Retinal pigment epithelial cell (primary cell): ENCODE measurements around the gene TMEM237.
A peak's percentile ranks its signal among the peaks of the same experiment; 100 is the strongest.

Experiments used
- DNase-seq: peaks from one replicate; pipeline ENCODE4 v3.0.0-alpha.2; 2010; ENCODE audit warnings: low read depth
- H3K4me3 ChIP-seq: 2 replicates; pipeline ENCODE4 v1.5.1; 2011; ENCODE audit warnings: mild to moderate bottlenecking, low read length, control low read depth, moderate library complexity
- CTCF ChIP-seq: conservative IDR thresholded peaks from 2 replicates; pipeline ENCODE4 v1.5.1; 2011; ENCODE audit warnings: low read depth, low read length, control low read depth, inconsistent platforms

Gene TMEM237, protein sequence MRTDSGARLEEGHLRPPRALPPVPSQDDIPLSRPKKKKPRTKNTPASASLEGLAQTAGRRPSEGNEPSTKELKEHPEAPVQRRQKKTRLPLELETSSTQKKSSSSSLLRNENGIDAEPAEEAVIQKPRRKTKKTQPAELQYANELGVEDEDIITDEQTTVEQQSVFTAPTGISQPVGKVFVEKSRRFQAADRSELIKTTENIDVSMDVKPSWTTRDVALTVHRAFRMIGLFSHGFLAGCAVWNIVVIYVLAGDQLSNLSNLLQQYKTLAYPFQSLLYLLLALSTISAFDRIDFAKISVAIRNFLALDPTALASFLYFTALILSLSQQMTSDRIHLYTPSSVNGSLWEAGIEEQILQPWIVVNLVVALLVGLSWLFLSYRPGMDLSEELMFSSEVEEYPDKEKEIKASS

GRCh38 chr2:201643216-201643890 lies at the start of gene TMEM237:
TMEM237 (minus strand) TSS chr2:201643503; CDS start chr2:201643400, 103 bp downstream.
- DNase-seq: no peak
- TF ChIP-seq CTCF: no peak

DNA sequence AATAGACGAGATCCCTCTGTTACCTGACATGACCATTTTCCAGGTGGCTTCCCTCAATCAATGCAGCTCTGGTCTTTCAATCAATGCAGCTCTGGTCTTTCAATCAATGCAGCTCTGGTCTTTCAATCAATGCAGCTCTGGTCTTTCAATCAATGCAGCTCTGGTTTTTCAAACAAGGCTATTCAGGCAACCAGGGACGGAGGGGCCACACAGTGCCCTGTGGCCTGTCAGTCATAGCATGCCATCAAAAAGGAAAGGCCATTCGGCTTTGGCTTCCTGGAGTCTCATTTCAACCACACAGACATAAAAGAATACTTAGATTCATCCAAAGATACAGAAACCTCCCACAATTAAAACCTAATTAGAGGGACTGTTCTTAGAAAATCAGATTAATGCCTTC lies 41.9 kb upstream of the TMEM237 start:
- no peak overlapping the region for H3K4me3 ChIP-seq
- no peak for DNase-seq
- TF ChIP-seq CTCF: no peak

More at GRCh38 chr2:201643216-201643890, at the start of gene TMEM237:
- peak within 1 kb of the TSS; percentile 93 for H3K4me3 ChIP-seq

GRCh38 chr2:201680743-201681142 lies 37.4 kb upstream of the TMEM237 start:
- no peak overlapping the region for H3K4me3 ChIP-seq
- DNase-seq: no peak
- TF ChIP-seq CTCF: peak; percentile 50

DNA sequence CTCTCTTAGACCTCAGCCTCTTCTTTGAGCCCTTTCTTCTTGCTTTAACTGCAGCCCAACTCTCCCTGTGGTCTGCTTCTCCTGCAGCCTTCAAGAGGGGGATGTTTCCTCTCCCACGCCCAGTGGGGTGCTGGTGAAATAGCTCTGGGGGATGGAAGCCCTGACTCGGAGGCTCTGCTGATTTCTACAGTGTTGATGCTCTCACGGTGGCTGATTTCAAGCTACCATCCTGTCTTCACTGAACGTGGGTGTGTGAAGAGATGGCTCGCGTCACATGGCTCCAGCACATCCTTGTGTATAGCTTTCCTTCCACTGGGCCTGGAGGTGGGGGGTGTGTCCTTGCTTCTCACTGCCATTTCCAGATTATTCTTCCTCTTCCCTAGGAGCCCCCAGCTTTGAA lies 35.1 kb upstream of the TMEM237 start:
- no peak overlapping the region for H3K4me3 ChIP-seq
- DNase-seq: no peak
- no peak for TF ChIP-seq CTCF

DNA sequence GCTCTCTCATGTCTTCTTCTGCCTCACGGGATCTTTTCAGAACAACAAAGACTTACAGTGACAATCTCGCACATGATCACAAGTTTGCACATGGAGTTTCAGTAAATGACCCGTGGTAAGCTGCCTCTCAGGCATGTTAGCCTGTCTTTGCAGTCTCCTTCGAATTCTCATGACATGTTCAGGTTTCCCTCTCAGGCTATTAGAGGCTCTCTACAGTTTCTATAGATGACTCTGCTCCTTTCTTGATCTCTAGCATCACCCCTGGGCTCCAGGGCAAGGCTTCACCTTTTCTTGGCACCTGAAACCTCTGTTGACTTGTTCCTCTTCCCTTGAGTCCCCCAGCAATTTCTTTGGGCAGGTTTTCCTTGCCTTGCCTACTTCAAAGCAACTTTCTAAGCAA lies 32.2 kb upstream of the TMEM237 start:
- H3K4me3 ChIP-seq: no peak overlapping the region
- no peak for DNase-seq
- TF ChIP-seq CTCF: no peak

DNA sequence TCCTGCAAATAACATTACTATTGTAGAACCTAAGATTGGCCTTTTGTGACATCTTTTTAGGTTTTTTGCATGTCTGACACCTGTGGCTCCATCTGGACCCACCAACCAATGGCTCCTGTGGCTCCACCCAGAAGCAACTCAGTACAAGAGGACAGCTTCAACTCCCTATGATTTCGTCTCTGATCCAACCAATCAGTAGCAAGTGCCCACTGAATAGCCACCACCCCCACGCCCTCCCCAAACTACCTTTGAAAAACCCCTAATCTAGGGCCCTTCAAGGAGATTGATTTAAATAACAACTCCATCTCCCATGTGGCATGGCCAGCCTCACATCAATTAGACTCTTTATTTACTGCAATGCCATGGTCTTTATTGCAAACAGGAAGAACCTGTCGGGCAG lies 31.5 kb upstream of the TMEM237 start:
- H3K4me3 ChIP-seq: no peak overlapping the region
- TF ChIP-seq CTCF: no peak
- no peak for DNase-seq

GRCh38 chr2:201674298-201674697 lies 31.0 kb upstream of the TMEM237 start:
- no peak for TF ChIP-seq CTCF
- DNase-seq: no peak
- H3K4me3 ChIP-seq: no peak overlapping the region
